Activated CD4-positive, alpha-beta T cell treated with anti-CD3 and anti-CD28 coated beads, Interleukin-2, Interleukin-6, amounts not matched to agents 100 ng/mL and 50 ng/mL, durations not matched to agents 16 hours and 8 hours (primary cell): ENCODE measurements around the gene SGPL1.

Experiments
- DNase-seq: peaks from one replicate; pipeline ENCODE4 v3.0.0-alpha.2; 2020

SGPL1 gene

DNA sequence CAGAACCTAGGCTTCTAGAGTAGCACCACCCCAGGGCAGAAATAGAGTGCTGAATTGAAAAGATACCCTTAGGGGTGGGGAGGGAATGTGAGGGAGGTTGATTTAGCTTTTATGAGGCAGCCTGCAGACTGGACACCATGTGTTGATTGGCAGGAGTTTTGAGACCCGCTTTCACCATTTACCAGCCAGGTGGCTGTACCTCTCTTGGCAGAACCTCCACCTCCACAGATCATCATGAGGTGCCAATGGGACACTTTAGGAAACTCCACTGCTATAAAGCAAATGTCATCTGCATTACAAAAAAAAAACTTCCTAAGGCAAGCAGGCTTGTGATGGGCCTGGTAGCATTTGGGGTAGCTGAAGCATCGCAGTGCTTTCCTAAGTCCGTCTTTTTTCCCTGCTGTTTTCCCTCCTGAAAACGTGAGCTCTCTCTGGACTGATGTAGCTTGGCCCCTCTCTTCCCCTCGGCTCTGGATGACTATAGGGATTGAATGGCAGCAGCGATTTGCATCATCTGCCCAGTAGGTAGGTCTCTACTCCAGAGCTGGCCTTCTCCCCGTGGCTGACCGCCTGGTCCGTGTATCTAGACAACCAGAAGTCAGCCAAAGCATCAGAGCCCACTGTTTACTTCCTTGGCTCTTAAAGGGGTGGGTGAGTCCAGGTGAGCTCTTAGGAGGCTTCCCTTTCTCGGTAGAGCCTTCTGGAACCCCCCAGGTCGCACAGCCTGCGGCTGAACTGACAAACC is 71.3 kb downstream of the SGPL1 start:
- DNase-seq = no peak

DNA sequence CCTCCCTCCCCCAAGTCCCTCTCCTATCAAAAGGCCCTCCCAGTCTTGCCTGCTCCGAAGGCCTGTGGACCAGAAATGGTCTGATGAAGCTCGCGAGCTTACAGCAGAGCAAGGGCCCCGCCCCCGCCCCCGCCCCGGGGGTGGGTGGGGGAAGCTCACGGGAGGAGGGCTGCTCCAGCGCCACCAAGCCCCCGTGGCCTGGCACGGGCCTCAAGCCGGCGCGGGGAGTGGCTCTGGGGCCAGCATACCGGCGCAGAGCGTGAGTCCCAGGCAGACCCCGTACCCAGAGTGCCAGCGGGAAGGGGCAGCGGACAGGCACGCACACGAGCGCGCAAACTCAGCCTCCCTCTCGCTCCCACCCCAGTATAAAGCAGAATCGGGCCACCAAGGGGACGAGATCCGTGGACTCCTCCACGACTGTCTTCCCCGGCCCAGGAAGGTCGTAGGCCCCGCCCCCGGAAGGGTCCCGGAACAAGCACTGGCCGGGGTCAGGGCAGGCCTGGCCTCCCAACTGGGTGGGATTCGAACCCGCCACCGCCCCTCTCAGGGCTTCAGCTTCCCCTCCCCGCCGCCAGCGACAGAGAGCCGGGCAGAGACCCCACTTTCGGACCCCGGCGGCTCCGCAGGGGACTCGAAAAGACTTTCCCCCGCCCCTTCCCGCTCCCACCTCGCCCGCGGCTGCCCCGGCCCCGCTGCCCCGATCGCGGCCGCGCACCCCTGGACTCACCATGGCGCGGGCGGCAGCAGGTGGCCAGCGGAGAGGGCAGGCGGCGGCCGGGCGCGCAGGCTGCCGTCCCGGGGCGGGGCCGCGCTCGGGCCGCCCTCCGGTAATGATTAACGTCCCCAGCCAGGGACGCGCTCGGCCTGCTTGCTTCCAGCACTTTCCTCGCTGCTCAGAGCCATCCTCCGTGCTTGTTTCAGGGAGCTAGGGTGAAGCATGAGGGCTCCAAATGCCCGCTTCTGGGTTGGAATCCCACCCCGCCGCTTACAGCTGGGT is 72.4 kb downstream of the SGPL1 start, which contains the start of gene PCBD1:
Gene PCBD1 (minus strand): TSS at position 762 of the 997 bp plus-strand sequence. CDS start 32 bp downstream, at position 730.
- DNase-seq = peak; percentile 78

DNA sequence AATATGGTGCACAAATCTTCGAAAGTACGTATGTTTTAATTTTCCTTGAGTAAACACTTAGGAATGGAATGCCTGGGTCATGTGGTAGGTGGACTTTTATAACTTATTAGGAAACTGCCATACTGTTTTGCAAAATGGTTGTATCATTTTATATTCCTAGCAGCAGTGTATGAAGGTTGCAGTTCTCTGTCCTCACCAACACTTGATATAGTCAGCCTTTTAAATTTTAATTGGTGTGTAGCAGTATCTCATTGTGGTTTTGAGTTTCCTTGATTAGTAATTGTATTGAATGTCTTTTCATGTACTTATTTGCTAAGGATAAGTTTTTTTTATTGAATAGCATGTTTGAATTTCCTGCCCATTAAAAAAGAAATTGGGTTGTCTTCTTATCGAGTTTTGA is 73.5 kb downstream of the SGPL1 start:
- no peak for DNase-seq

DNA sequence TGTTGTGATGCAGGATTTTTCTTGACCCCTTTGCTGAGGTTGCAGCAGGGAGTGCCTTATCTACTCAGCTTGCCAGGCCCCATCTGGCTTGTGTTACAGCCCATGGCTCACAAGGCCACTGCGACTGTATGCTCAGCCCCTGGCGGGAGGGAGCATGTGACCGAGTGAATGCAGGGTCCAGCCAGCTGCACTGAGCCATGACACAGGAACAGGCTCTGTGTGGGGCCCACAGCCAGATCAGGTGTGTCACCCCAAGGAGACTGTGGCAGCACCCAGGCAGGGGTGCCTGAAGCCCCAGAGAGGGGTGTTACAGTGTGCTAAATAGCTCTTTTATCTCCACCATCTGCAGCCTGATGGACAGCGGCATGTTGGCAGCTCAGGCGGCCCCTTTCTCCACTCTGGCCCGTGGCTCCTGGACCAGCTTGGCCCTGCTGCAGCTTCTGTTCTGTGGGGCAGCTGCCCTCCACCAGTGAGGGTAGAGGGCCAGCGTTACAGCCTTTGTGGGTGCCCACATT is 75.2 kb downstream of the SGPL1 start:
- no peak for DNase-seq

DNA sequence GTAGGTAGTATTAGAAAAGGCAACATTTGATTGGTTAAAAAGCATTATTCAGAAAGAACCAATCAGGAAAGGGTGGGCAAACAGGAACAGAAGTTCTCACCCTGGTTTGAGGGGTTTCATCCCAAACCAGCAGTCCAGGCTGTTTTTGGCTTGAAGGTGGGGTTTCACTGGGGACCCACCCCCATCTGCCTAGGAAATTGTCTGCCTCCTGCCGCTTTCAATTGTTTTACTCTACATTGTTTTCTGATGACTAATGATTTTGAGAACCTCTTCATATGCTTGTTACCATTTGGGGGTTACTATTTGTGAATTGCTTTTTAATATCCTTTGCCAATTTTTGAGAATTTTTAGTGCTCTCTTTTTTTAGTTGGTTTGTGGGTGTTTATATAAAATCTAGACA is 75.9 kb downstream of the SGPL1 start:
- no peak for DNase-seq

DNA sequence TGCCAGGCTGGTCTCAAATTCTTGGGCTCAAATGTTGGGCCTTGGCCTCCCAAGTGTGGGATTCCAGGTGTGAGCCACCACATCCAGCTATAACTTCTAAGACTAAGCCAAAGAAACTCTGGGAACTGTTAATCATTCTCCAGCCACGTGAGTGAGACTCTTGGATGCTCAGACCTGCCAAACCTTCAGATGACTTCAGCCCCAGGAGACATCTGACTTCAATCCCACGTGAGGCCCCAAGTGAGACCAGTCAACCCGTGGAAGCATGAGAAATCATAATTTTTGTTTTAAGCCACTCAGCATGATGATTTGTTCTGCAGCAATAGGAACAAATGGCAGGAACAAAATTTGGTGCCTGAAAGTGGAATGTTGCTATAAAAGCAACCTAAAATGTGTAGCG is 76.9 kb downstream of the SGPL1 start:
- no peak for DNase-seq

DNA sequence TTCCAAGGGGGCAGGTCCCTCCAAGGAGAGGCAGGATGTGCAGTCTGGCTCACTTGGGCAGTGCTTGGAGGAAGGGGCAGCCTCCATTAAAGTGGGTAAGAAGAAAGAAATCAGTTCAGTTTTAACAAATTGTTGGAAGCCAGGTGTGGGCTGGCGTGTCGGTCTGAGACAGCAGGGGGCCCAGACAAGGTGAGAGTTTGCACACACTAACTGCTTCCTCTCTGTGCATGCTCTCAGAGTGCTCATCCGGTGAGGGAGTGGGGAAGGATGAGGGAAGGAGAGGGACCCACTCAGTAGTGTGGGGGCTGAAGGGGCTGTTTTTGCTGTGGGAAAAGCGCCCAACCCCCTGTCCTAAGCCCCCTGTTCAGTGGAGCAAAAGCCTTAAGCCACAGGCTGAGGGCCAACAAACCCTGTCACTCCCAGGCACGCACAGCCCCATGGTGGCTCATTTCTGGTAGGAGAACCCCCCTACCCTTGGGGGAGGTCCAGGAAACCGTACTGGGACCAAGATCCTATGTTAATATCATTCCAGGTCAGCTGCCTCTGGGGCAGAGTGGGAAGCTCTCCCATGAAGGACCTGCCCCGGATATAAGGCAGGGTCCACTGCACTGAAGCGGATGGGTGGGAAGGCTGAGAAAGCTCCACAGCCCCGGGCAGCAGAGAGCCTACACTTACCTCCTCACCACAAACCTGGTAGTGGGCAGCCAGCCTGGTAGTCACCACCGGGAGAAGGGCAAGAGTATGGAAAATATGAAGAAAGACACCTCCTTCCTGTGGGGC is 77.7 kb downstream of the SGPL1 start:
- no peak for DNase-seq

DNA sequence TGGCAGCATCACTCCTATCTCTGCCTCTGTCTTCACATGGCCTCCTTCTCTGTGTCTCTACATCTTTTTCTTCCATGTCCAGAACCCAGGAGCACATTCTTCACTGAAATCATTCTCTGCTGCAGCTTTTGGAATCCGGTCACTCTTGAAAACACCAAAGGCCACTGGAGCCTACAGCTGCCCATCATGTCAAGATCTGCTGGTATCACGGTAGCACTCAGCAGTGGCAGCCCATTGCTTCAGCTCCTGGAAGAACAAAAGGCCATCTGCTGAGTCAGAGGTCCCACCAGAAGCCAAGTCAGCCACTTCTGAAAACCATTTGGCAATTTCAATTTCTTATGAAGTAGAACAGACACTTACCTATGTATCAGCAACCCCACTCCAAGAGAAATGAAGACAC is 78.7 kb downstream of the SGPL1 start:
- no peak for DNase-seq

DNA sequence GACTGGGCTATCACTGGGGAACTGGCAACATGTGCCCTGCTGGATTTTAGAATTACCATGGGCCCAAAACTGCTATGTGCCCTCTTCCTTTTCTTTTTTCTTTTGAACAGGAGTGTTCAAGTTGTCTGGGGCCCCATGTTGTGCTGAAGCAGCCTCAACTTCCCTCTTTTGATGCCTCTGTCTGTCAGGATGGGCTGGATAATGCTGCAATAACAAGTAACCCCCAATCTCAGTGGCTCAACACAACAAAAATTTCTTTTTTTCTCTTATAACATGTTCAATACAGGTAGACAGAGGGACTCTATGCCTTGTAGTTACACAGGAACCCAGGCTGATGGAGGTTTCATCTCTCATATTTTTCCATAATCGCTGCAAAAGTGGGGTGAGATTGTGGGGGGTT is 80.8 kb downstream of the SGPL1 start:
- no peak for DNase-seq

DNA sequence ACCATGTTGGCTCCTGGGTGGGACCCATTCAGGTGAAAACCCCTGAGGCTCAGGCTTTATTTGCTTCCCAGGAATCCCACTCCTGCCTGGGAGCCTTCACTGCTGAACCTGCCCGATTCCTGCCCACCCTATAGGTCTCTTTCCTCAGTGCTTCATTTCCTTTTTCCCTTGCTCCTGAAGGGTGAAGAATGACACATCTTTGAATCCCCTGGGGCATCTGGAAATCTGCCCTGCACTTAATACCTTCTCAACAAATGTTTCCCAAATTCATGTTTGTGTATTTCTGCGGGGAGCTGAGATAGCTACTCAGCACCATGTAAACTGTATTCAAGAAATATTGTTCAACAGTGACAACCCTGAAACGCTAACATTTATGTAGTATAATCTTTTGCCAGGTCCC is 82.9 kb downstream of the SGPL1 start:
- DNase-seq = no peak

DNA sequence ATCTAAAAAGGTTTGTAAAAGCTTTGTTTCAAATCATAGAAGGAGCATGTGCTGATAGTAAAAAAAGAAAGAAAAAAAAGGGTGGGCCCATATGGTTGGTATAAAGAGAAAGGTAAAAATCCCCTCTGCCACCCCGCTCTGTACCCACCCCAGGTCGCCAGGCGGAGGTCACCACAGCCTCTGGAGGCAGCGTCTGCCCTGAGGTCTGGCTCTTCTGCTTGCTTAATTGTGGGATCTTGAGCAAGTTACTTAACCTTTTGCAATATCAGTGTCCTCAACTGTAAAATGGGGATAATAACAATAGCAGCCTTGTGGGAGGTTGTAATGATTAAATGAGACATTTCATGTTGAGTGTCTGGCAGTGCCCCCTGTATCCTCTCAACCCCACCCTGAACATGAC is 83.3 kb downstream of the SGPL1 start:
- DNase-seq = no peak

DNA sequence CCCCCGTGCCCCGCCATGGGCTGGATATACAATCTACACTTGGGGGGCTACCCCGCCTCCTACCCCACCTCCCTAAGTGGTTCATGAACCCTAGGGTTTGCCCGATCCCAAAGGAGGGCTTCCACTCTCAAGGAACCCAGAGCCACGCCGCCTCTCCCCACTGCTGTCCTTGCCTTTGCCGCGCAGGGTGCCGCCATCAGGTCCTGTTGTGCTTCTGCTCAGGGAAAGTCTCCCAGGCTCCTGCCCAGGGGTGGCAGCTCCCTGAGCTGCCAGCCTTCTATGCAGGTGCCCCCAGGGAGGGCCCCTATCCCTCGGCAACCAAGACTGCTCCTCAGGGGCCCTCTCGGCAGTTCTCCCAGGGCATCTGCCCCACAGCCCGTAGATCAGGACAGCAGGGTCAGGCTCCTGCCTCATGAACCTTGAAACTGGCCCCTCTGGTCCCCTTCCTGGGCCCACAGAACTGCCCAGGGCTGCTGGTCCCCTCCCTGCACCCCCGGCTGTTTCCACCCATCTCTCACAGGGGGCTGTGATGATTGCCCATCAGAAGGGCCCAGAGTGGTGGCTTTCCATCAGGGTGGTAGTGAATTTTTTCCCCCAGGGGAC is 85.6 kb downstream of the SGPL1 start:
- no peak for DNase-seq

DNA sequence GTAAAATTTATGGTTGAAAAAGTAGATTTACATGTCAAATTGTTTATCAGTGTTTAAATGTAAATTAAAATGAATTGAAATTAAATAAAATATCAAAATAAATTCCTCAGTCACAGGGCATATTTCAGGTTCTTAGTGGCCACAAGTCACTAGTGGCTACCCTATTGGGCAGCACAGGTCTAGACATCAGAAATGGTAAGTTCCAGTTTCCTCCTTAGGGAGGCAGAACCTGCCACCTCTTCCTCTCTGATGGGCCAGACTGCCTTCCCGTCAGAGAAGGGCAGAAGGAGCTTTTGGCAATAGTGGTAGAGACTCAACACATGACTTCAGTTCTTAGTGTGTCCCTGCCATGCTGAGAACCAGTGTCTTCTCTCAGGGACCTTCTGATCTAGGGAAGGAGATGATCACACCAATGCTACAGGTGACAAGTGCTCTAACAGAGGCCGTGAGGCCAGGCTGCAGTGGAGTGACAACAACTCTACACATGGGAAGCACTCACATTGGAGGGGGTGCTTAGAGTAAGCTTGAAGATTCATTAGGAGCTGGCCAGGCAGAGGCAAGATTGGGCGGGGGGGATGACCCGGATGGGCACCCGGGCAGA is 87.0 kb downstream of the SGPL1 start:
- no peak for DNase-seq

DNA sequence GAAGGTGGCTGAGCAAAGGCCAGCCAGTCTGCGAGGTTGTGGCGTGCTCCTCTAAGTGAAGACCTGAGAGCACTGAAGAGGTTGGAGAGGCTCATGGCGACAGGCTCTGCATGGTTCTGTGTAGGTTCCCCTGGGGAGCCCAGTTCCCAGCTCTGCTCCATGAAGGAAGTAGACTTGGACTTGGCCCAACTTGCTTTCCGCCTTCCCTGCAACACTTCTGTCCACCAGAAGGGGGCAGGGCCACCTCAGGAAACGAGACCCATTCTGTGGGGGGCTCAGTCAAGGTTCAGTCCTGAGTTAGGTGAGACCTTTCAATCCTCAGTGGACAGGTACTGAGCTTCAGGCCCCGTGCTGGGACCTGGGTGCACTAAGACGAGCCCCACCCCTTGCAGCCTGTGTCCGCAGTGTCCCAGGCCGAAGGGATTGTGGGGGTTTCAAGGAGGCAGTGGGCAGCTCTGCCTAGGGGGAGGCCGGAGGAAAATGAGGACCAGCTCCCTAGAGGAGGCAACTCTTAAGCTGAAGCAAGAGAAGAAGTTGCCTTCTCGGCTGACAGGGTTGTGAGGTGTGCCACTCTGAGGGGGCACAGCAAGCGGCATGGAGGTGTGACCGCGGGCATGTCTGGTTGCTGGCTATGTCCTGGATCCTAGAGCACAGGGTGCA is 87.6 kb downstream of the SGPL1 start:
- peak; percentile 40 for DNase-seq

DNA sequence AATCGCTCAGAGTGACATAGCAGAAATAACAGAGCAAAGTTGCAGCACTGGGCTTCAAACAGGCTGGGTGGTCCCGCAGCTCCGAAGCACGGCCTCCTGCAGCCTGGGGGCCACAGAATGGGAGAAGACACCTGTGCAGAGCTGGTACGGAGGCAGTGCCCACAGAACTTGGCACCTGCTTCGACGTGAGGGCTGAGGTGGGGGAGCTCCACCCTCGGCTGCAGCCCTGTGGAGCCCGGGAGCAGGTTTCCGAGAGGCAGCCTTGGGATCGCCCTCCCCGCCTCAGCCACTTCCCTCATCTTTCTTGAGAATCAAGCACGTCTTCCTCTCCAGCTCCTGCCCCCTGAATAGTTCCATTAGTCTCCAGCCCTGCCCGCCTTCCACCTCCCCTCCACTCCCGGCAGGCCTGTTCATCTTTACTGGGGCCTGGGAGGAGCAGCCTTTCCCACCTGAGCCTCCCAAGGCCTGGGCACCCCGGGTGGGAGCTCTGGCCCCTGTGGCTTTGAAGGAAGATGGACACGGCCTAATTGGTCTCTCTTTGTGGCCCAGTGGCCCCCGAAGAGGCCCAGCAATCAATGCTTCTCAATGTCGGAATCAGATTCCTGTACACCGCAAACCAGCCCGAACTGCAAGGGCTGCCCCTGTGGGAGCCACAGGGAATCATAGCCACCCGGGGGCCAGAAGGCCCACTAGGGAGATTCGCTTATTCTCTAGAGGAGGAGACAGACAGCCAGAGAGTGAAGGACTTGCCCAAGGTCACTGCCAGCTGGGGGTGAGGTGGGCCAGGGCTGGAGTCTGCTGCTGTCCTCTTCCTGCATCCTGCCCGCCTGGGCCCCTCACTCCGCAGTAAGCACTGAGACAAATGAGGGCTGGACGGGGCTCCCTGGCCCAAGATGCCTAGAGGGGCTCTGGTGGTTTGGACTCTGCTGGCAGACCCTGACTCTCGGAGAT is 89.6 kb downstream of the SGPL1 start:
- DNase-seq = no peak

DNA sequence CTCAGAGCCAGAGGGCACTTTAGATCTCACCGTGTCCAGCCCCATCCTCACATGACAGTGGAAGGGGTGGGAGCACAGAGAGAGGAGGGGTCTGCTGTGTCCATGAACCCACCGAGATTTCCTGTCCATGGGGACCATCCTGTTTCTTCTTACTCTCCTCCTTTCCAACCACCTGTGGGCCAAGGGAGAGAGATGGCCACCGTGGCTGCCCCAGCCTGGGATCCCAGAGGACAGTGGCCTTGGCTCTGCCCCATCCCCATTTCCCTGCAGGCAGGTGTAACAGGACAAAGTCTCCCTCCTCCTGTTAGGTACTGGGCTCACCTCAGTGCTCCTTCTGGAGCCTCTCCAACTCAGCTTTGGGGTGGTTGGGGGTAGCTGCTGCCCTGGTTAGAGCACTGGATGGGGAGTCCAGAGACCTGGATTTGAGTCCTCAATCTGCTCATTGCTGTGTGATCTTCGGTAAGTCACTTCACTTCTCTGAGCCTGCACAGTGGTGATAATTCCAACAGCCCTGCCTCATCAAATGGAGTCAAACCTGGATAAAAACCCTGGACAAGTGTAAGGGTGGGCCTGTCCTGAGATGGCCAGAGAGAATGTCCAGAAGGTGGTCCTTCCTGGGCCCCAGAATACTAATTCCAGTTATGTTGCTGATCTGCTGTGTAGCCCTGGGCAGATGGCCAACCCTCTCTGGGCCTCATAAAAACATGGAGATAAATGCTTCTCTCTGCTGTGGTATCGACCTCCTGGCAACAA is 90.5 kb downstream of the SGPL1 start:
- DNase-seq = no peak

DNA sequence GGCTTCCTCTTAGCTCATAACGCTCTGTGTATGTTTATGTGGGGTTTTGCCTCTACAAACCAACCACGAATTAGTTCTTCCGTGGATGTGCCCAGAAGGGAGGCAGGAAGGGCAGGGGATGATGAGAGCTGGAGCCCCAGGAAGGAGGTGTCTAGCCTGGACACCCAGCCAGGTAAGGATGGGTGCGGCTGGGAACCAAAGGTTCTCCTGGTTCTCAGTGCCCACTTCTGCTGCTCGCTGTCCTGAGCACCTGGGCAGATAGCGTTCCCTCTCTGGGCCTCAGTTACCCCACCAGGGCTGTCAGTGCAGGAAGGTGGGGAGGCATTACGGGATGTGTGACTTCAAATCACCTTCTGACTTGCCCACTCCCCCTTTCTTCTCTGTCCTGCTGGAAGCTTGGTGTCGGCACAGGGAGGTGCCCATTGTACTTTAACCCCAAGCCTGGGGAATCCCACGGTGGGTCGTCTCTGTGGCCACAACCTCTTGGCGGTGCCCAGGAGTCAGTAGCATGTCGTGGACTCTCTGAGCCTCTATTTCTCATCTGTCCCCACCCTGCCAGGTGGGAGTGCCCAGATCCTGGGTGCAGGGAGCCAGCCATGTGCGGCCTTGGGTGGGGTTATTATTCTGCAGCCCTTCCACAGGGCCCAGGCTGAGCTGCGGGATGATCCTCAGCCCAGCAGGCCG is 91.3 kb downstream of the SGPL1 start:
- DNase-seq = no peak

DNA sequence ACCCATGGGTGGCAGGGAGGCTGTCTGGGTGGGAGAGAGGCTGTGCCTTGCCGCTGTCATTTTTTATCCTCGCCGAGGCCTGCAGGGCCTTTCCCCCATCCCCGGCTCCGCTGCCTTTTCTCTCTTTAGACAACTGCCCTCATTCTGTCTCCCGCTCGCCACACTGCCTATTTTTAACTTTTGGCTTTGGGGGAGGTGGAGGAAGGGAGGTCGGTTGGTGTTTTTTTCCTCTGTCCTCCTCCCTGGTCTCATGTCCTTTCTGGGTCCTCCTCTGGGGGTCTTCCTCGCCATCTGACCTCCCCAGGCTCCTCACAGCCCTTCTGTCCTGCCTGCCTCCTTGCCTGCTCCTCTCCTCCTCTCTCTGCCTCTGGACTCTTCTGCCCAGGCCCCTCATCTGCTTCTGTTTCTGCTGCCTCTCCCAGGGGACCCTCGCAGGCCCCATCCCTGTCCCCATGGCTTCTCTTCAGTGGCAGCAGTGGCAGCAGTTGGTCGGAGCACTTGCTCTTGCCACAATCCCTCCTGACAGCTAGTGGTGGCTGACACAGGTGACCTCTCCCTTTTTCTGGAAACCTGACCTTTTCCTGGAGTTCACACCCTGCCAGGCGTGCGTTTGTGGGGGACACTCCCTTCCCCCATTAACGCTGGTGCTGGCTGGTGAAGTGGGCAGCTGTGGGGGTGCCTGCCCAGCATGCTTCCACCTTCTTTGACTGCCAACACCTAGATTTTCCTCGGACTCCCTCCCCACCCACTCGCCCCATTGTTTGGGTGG is 92.1 kb downstream of the SGPL1 start:
- DNase-seq = no peak
